Muscle of leg (tissue), 16 donors: ENCODE measurements around the gene GM2A. TPM values are rescaled to one million over a fixed set of nuclear protein-coding genes. Genes with fewer than 3 reads are reported as not detected.
A peak's percentile ranks its signal among the peaks of the same experiment; 100 is the strongest.

Experiments
- DNase-seq: peaks from one replicate; pipeline ENCODE4 v3.0.0; 2013
- H3K27ac ChIP-seq: one replicate; pipeline ENCODE4 v1.5.1; 2013; ENCODE audit warnings: mild to moderate bottlenecking, low read length, control low read depth
- H3K27me3 ChIP-seq: one replicate; pipeline ENCODE4 v1.6.1; 2013; ENCODE audit warnings: low read length; ENCODE audit not compliant: control insufficient read depth, insufficient read depth
- H3K36me3 ChIP-seq: one replicate; pipeline ENCODE4 v1.6.1; 2013; ENCODE audit warnings: low read length; ENCODE audit not compliant: control insufficient read depth, insufficient read depth
- H3K4me1 ChIP-seq: one replicate; pipeline ENCODE4 v1.6.1; 2013; ENCODE audit warnings: low read length; ENCODE audit not compliant: control insufficient read depth, insufficient read depth
- H3K4me3 ChIP-seq: one replicate; pipeline ENCODE4 v1.5.1; 2013; ENCODE audit warnings: low read length, control low read depth
- H3K9me3 ChIP-seq: replicated peaks from 2 replicates; pipeline ENCODE4 v1.6.1; 2013; ENCODE audit warnings: low read depth, low read length; ENCODE audit not compliant: control insufficient read depth
- WGBS: methylation state at CpG from one replicate; pipeline ENCODE4 v1.1.5; 2013; ENCODE audit warnings: missing lambda C conversion rate; ENCODE audit not compliant: insufficient coverage; 5-methylcytosine and 5-hydroxymethylcytosine counted together
- long read RNA-seq, 11 donors: transcript quantifications; one replicate each; lab custom pipeline, GENCODE V29; 2026
- polyA plus RNA-seq, 8 donors: library from polyadenylated mRNA; unstranded; fragments of 120-200 nt; gene quantifications; one replicate each; pipeline versions ENCODE4 v1.2.1 to v1.2.3, GENCODE V29; 2013; ENCODE audit warnings: inconsistent platforms in 1 of 8, low replicate concordance in 1 of 8; ENCODE audit not compliant: insufficient read length in 8 of 8, insufficient read depth in 1 of 8
- total RNA-seq: library from RNA; stranded (reverse); fragments of 120-200 nt; gene quantifications from one replicate; pipeline ENCODE4 v1.2.4, GENCODE V29; 2013

GM2A gene
- total RNA-seq (22.2 TPM), polyA plus RNA-seq (10 to 100 TPM; 16.2 to 22.9 (median 19.3) TPM)
- long read RNA-seq, donor 1, transcript GM2A-201 (4 exons, 3,896 nt) = major isoform, 9 of 9 reads
- long read RNA-seq, donor 1, partial matches to known transcripts = 0 of 9 reads
- long read RNA-seq, donor 1, other reads (novel, unspliced or antisense) = 0 of 9 reads
- long read RNA-seq, donor 2, partial matches to known transcripts = 0 of 2 reads
- long read RNA-seq, donor 2, other reads (novel, unspliced or antisense) = 0 of 2 reads
- long read RNA-seq, donor 3, transcript GM2A-201 (4 exons, 3,896 nt) = major isoform, 9 of 9 reads
- long read RNA-seq, donor 3, partial matches to known transcripts = 0 of 9 reads
- long read RNA-seq, donor 3, other reads (novel, unspliced or antisense) = 0 of 9 reads
- long read RNA-seq, donor 4, transcript GM2A-201 (4 exons, 3,896 nt) = major isoform, 6 of 6 reads
- long read RNA-seq, donor 4, partial matches to known transcripts = 0 of 6 reads
- long read RNA-seq, donor 4, other reads (novel, unspliced or antisense) = 0 of 6 reads
- long read RNA-seq, donor 5, transcript GM2A-201 (4 exons, 3,896 nt) = major isoform, 9 of 9 reads
- long read RNA-seq, donor 5, partial matches to known transcripts = 0 of 9 reads
- long read RNA-seq, donor 5, other reads (novel, unspliced or antisense) = 0 of 9 reads
- long read RNA-seq, donor 6, partial matches to known transcripts = 0 of 3 reads
- long read RNA-seq, donor 6, other reads (novel, unspliced or antisense) = 0 of 3 reads
- long read RNA-seq, donor 7, partial matches to known transcripts = 15 of 27 reads
- long read RNA-seq, donor 7, other reads (novel, unspliced or antisense) = 10 of 27 reads
- long read RNA-seq, donor 8, partial matches to known transcripts = 0 of 4 reads
- long read RNA-seq, donor 8, other reads (novel, unspliced or antisense) = 0 of 4 reads
- long read RNA-seq, donor 9, partial matches to known transcripts = 0 of 4 reads
- long read RNA-seq, donor 9, other reads (novel, unspliced or antisense) = 0 of 4 reads
- long read RNA-seq, donor 10, transcript GM2A-201 (4 exons, 3,896 nt) = major isoform, 5 of 75 reads
- long read RNA-seq, donor 10, partial matches to known transcripts = 33 of 75 reads
- long read RNA-seq, donor 10, other reads (novel, unspliced or antisense) = 37 of 75 reads
- long read RNA-seq, donor 11, partial matches to known transcripts = 0 of 3 reads
- long read RNA-seq, donor 11, other reads (novel, unspliced or antisense) = 0 of 3 reads

- H3K27ac ChIP-seq = peak within 1 kb of the TSS; percentile 74
- peaks cover 9% of the 10 kb centered on the region for H3K4me1 ChIP-seq
- no peaks in the 10 kb centered on the region for H3K27me3 ChIP-seq
- peak within 1 kb of the TSS; percentile 76 for H3K4me3 ChIP-seq
- no peaks in the 10 kb centered on the region for H3K36me3 ChIP-seq
- WGBS = 0% methylated on average over 28 of the region's 52 CpGs
- H3K9me3 ChIP-seq = no peaks in the 10 kb centered on the region
- DNase-seq = peak; percentile 100
Observed at GRCh38 chr5:151252762-151253604, at the start of gene GM2A. GM2A (plus strand) TSS chr5:151253185; CDS start chr5:151253217, 32 bp downstream.

- peaks cover 7% of the 10 kb centered on the region for H3K36me3 ChIP-seq
- no CpG with 5 or more reads among the region's 5 CpGs for WGBS
- H3K27me3 ChIP-seq = no peaks in the 10 kb centered on the region
- no peak for DNase-seq
- no peak overlapping the region for H3K4me3 ChIP-seq
- H3K27ac ChIP-seq = no peak overlapping the region
- H3K9me3 ChIP-seq = no peaks in the 10 kb centered on the region
- no peaks in the 10 kb centered on the region for H3K4me1 ChIP-seq
Observed at GRCh38 chr5:151204051-151204450, 48.9 kb upstream of the GM2A start.

GRCh38 chr5:151205411-151205810 lies 47.6 kb upstream of the GM2A start:
- H3K27ac ChIP-seq = no peak overlapping the region
- WGBS = 77% methylated on average over 8 of the region's 10 CpGs

GRCh38 chr5:151208481-151208914 lies 44.5 kb upstream of the GM2A start:
- DNase-seq = no peak
- Histone ChIP-seq H3K27ac (no peak overlapping the region), H3K9me3 (no peaks in the 10 kb centered on the region), H3K4me1 (no peaks in the 10 kb centered on the region), H3K27me3 (no peaks in the 10 kb centered on the region), H3K36me3 (peaks cover 4% of the 10 kb centered on the region), H3K4me3 (no peak overlapping the region)
- WGBS = no CpG with 5 or more reads among the region's 5 CpGs

More at GRCh38 chr5:151205411-151205810, 47.6 kb upstream of the GM2A start:
- Histone ChIP-seq H3K9me3 (no peaks in the 10 kb centered on the region), H3K4me1 (no peaks in the 10 kb centered on the region), H3K36me3 (peaks cover 7% of the 10 kb centered on the region), H3K27me3 (no peaks in the 10 kb centered on the region), H3K4me3 (no peak overlapping the region)
- no peak for DNase-seq

- H3K9me3 ChIP-seq = no peaks in the 10 kb centered on the region
- no peak overlapping the region for H3K4me3 ChIP-seq
- peaks cover 4% of the 10 kb centered on the region for H3K36me3 ChIP-seq
- no peaks in the 10 kb centered on the region for H3K27me3 ChIP-seq
- H3K27ac ChIP-seq = no peak overlapping the region
- peaks cover 15% of the 10 kb centered on the region for H3K4me1 ChIP-seq
- DNase-seq = no peak
- 68% methylated on average over 3 of the region's 3 CpGs for WGBS
Observed at GRCh38 chr5:151212406-151212798, 40.6 kb upstream of the GM2A start.

GRCh38 chr5:151213803-151214613 lies 39.0 kb upstream of the GM2A start:
- H3K4me3 ChIP-seq = no peak overlapping the region
- peak overlapping the region; percentile 45 for H3K27ac ChIP-seq
- H3K27me3 ChIP-seq = no peaks in the 10 kb centered on the region
- DNase-seq = peak; percentile 67
- no peaks in the 10 kb centered on the region for H3K9me3 ChIP-seq
- H3K36me3 ChIP-seq = peaks cover 4% of the 10 kb centered on the region
- WGBS = 0% methylated on average over 1 of the region's 9 CpGs
- H3K4me1 ChIP-seq = peaks cover 15% of the 10 kb centered on the region

GRCh38 chr5:151214614-151215545 lies 38.1 kb upstream of the GM2A start:
- Histone ChIP-seq H3K9me3 (no peaks in the 10 kb centered on the region), H3K4me1 (peaks cover 17% of the 10 kb centered on the region)
- WGBS = 75% methylated on average over 8 of the region's 10 CpGs

GRCh38 chr5:151215546-151215880 lies 37.5 kb upstream of the GM2A start:
- H3K4me1 ChIP-seq = peaks cover 18% of the 10 kb centered on the region
- no peak for DNase-seq
- H3K4me3 ChIP-seq = no peak overlapping the region
- no peak overlapping the region for H3K27ac ChIP-seq
- no peaks in the 10 kb centered on the region for H3K27me3 ChIP-seq
- H3K36me3 ChIP-seq = peaks cover 7% of the 10 kb centered on the region
- no CpG with 5 or more reads among the region's 2 CpGs for WGBS
- no peaks in the 10 kb centered on the region for H3K9me3 ChIP-seq

More at GRCh38 chr5:151214614-151215545, 38.1 kb upstream of the GM2A start:
- DNase-seq = no peak
- Histone ChIP-seq H3K4me3 (no peak overlapping the region), H3K27ac (peak overlapping the region; percentile 74), H3K27me3 (no peaks in the 10 kb centered on the region), H3K36me3 (peaks cover 4% of the 10 kb centered on the region)
